ENCODE measurements around the gene ZFPM1. TPM values are rescaled to one million over a fixed set of nuclear protein-coding genes. Genes with fewer than 3 reads are reported as not detected.
"Not testable (repeated sequence)": the region's sequence is repeated elsewhere in the genome, so short reads cannot be mapped to it uniquely, and the experiment has no call there.

Gene ZFPM1
- total RNA-seq, 4 donors from 2014 or later, result 4.2 to 9.3 (median 5.1) TPM

GRCh38 chr16:88481851-88482250 lies 28.8 kb downstream of the ZFPM1 start:
- Histone ChIP-seq H3K27ac (no peak overlapping the region), H3K27me3 (no peaks in the 10 kb centered on the region), H3K9me3 (no peaks in the 10 kb centered on the region), H3K36me3 (no peaks in the 10 kb centered on the region), H3K4me1 (no peaks in the 10 kb centered on the region), H3K4me3 (no peak overlapping the region)
- TF ChIP-seq POLR2A (IDR thresholded peaks at IDR 0.05), result no peak
- TF ChIP-seq CTCF (IDR thresholded peaks at IDR 0.05), result no peak
- no peak for TF ChIP-seq EP300 (IDR thresholded peaks at IDR 0.05)
- TF ChIP-seq POLR2AphosphoS5 (IDR thresholded peaks at IDR 0.05), result no peak
- DNase-seq (ENCODE audit: low spot score in 2 of 2), result no peak
- WGBS, result no CpG with 5 or more reads among the region's 9 CpGs

GRCh38 chr16:88482630-88483391 lies 29.7 kb downstream of the ZFPM1 start:
- no peaks in the 10 kb centered on the region for H3K36me3 ChIP-seq
- H3K9me3 ChIP-seq, result no peaks in the 10 kb centered on the region
- DNase-seq (ENCODE audit: low spot score in 2 of 2), result no peak
- H3K4me1 ChIP-seq, result no peaks in the 10 kb centered on the region
- H3K4me3 ChIP-seq, result no peak overlapping the region
- no peak overlapping the region for H3K27ac ChIP-seq
- 86% methylated on average over 8 of the region's 22 CpGs for WGBS
- no peaks in the 10 kb centered on the region for H3K27me3 ChIP-seq
- TF ChIP-seq POLR2A (IDR thresholded peaks at IDR 0.05), result no peak
- TF ChIP-seq POLR2AphosphoS5 (IDR thresholded peaks at IDR 0.05), result no peak
- TF ChIP-seq EP300 (IDR thresholded peaks at IDR 0.05), result no peak
- TF ChIP-seq CTCF (IDR thresholded peaks at IDR 0.05), result no peak

GRCh38 chr16:88483392-88483641 lies 30.2 kb downstream of the ZFPM1 start:
- Histone ChIP-seq H3K9me3 (no peaks in the 10 kb centered on the region), H3K36me3 (no peaks in the 10 kb centered on the region), H3K27ac (no peak overlapping the region), H3K27me3 (no peaks in the 10 kb centered on the region), H3K4me1 (no peaks in the 10 kb centered on the region), H3K4me3 (no peak overlapping the region)
- TF ChIP-seq CTCF (IDR thresholded peaks at IDR 0.05) (no peak), POLR2AphosphoS5 (IDR thresholded peaks at IDR 0.05) (no peak), POLR2A (IDR thresholded peaks at IDR 0.05) (no peak), EP300 (IDR thresholded peaks at IDR 0.05) (no peak)
- WGBS, result 80% methylated on average over 8 of the region's 8 CpGs
- DNase-seq (ENCODE audit: low spot score in 2 of 2), result no peak

GRCh38 chr16:88484505-88485365 lies 31.7 kb downstream of the ZFPM1 start:
- no peaks in the 10 kb centered on the region for H3K36me3 ChIP-seq
- 89% methylated on average over 20 of the region's 36 CpGs for WGBS
- H3K9me3 ChIP-seq, result no peaks in the 10 kb centered on the region
- H3K4me3 ChIP-seq, result no peak overlapping the region
- no peak for DNase-seq (ENCODE audit: low spot score in 2 of 2)
- no peak overlapping the region for H3K27ac ChIP-seq
- H3K27me3 ChIP-seq, result no peaks in the 10 kb centered on the region
- TF ChIP-seq POLR2A (IDR thresholded peaks at IDR 0.05), result no peak
- no peak for TF ChIP-seq EP300 (IDR thresholded peaks at IDR 0.05)
- TF ChIP-seq CTCF (IDR thresholded peaks at IDR 0.05), result no peak
- no peak for TF ChIP-seq POLR2AphosphoS5 (IDR thresholded peaks at IDR 0.05)
- H3K4me1 ChIP-seq, result no peaks in the 10 kb centered on the region

- H3K36me3 ChIP-seq; H3K9me3 ChIP-seq; H3K4me3 ChIP-seq; H3K27me3 ChIP-seq; H3K27ac ChIP-seq; DNase-seq (ENCODE audit: low spot score in 2 of 2); H3K4me1 ChIP-seq: not testable (repeated sequence)
- 91% methylated on average over 8 of the region's 8 CpGs for WGBS
Measured at GRCh38 chr16:88485366-88485741, 32.3 kb downstream of the ZFPM1 start.

Measured in suprapubic skin (tissue), 4 donors.